ENCODE measurements around the gene TRAT1. TPM values are rescaled to one million over a fixed set of nuclear protein-coding genes. Genes with fewer than 3 reads are reported as not detected.

TRAT1 gene
- polyA plus RNA-seq, 4 donors = 0.40 TPM; not detected in 3

- no peak for DNase-seq (ENCODE audit: low read depth in 4 of 4, low spot score in 3 of 4)
Measured at GRCh38 chr3:108849075-108849474, 26.5 kb downstream of the TRAT1 start.

GRCh38 chr3:108861401-108861800 lies 38.8 kb downstream of the TRAT1 start:
- no peak for DNase-seq (ENCODE audit: low read depth in 4 of 4, low spot score in 3 of 4)

- DNase-seq (ENCODE audit: low read depth in 4 of 4, low spot score in 3 of 4) = no peak
Measured at GRCh38 chr3:108862865-108863798, 40.5 kb downstream of the TRAT1 start.

- no peak for DNase-seq (ENCODE audit: low read depth in 4 of 4, low spot score in 3 of 4)
Measured at GRCh38 chr3:108863799-108864135, 41.2 kb downstream of the TRAT1 start.

GRCh38 chr3:108877901-108878300 lies 55.3 kb downstream of the TRAT1 start:
- no peak for DNase-seq (ENCODE audit: low read depth in 4 of 4, low spot score in 3 of 4)

GRCh38 chr3:108879915-108880314 lies 57.3 kb downstream of the TRAT1 start:
- no peak for DNase-seq (ENCODE audit: low read depth in 4 of 4, low spot score in 3 of 4)

DNA sequence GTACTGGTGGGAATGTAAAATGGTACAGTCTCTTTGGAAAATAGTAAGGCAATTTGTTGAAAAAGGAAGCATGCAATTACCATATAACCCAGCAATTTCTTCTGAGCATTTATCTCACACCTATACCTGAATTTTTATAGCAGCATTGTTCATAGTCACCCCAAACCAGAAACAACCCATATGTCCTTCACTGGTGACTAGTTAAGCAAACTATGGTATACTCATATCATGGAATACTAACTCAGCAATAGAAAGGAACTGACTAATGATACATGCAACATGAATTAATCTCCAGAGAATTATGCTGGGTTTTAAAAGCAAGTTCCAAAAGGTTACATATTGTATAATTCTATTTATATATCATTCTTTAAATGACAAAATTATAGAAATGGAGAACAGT lies 60.2 kb downstream of the TRAT1 start:
- DNase-seq (ENCODE audit: low read depth in 4 of 4, low spot score in 3 of 4) = no peak

GRCh38 chr3:108883373-108883772 lies 60.8 kb downstream of the TRAT1 start:
- DNase-seq (ENCODE audit: low read depth in 4 of 4, low spot score in 3 of 4) = no peak

DNA sequence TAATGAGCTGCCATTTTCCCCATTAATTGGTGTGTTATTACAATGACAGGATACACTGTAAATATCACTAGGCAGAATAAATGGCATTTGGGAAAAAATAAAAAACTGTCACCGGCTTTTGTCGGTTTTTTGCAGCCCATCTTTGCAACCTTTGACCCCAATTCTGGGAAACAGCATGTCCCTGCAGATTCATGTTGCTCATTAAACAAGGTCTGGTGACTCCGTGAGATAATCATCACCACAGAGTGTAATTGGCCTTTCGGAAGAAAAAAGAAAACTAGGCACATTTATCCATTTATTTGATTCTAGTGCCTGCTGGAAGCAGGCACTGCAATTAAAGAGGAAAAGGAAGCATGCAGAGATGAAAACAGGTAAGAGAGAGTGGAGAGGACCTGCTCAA lies 64.5 kb downstream of the TRAT1 start:
- DNase-seq (ENCODE audit: low read depth in 4 of 4, low spot score in 3 of 4) = no peak

DNA sequence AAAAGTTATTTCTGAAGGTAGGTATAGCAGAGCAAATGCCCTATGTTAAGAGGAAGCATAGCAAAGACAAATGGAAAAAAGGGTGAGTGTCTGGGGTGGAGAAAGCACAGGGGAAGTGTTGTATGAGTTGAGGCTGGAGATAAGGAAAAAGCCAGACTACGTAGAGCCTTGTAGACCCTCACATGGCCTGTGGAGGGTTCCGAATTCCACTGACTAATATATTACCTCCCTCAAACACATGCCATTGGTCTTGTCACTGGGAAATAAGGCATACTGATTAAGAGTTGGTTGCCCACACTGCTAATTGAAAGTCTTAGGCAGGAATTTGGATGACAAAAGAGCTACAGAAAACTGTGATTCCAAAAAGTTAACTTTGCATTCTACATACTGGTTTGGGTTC lies 65.2 kb downstream of the TRAT1 start:
- DNase-seq (ENCODE audit: low read depth in 4 of 4, low spot score in 3 of 4) = no peak

DNA sequence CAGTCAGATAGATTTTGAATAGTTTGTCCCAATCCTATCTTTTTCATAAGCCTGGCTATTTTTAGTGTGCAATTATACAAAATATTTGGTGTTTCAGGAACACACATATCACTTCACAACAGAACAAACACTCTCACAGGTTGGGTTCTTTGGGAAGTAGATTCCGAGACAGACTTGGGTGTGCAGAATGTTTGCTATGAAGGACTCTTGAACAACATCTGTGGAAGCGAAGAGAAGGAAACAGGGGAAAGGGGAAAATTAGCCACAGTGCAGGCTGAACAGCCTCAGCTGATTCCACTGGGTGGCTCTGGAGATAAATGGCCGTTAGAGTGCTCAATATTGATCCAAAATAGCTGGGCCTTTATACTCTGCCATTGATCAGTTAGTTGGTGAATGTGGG lies 69.2 kb downstream of the TRAT1 start:
- DNase-seq (ENCODE audit: low read depth in 4 of 4, low spot score in 3 of 4) = no peak

DNA sequence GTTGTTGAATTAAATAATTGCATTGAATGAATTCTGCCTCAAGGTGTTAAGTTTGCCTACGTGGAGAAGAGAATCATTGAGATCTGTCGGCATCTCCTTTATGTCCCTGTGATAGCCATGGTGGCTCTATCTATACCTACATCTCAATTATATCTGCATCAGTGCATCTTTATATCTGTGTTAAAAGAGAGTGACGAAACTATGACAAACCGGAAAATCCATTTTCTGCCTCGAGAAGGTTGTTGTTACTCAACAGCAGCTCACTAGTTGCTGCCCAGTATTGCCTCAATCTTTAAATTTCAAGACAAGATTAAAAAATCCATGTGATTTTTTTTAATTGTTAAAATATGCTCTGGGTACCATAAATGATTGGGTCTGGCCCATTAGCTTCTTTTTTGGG lies 72.4 kb downstream of the TRAT1 start:
- no peak for DNase-seq (ENCODE audit: low read depth in 4 of 4, low spot score in 3 of 4)

GRCh38 chr3:108897883-108898282 lies 75.3 kb downstream of the TRAT1 start:
- DNase-seq (ENCODE audit: low read depth in 4 of 4, low spot score in 3 of 4) = no peak

DNA sequence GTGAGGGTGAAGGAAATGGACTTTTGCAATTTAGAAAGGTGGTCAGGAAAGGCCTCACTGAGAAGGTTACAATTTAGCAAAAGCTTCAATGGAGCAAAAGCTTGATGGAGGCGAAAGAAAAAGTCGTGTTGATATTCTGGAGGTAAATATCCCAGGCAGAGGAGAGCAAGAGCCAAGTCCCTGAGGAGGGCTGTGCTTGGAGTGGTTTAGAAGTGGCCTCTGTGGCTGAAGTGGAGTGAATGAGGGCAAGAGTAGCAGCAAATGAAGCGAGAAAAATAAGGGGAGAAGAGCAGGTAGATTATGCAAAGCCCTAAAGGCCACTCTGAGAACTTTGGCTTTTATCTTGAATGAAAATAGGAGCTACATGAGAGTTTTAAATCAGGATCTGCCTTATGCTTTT lies 76.9 kb downstream of the TRAT1 start:
- no peak for DNase-seq (ENCODE audit: low read depth in 4 of 4, low spot score in 3 of 4)

Other genes with a start within 250 kb of the TRAT1 start
- gene CIP2A, start 233.3 kb upstream of the TRAT1 start, polyA plus RNA-seq (ENCODE audit: insufficient read length in 4 of 4) = 10 to 100 TPM; 14.6 to 20.9 (median 18.5) TPM
- 10 to 100 TPM; 21.5 to 39.9 (median 33.8) TPM for gene DZIP3, start 233.1 kb upstream of the TRAT1 start, polyA plus RNA-seq (ENCODE audit: insufficient read length in 4 of 4)
- not detected for gene RETNLB, start 65.4 kb upstream of the TRAT1 start, polyA plus RNA-seq (ENCODE audit: insufficient read length in 4 of 4)
- under 1 TPM in 2 of 4 donors, not detected in 2; 0.26 to 0.27 TPM for gene GUCA1C, start 131.1 kb downstream of the TRAT1 start, polyA plus RNA-seq (ENCODE audit: insufficient read length in 4 of 4)